Activated CD4-positive, alpha-beta T cell treated with anti-CD3 and anti-CD28 coated beads, Interleukin-2, amount 50 U/mL, for 24 hours (primary cell): Measurements from ENCODE around the gene SLIT2.

Experiments used
- DNase-seq, 2 donors: peaks; one replicate each; pipeline ENCODE4 v3.0.0-alpha.2; 2020; ENCODE audit warnings: low read depth in 1 of 2, low spot score in 1 of 2

SLIT2 gene

GRCh38 chr4:20251796-20252655, at the start of gene SLIT2:
SLIT2 (plus strand) TSS chr4:20251905; CDS start chr4:20253816, 1,911 bp downstream.
- DNase-seq = no peak

DNA sequence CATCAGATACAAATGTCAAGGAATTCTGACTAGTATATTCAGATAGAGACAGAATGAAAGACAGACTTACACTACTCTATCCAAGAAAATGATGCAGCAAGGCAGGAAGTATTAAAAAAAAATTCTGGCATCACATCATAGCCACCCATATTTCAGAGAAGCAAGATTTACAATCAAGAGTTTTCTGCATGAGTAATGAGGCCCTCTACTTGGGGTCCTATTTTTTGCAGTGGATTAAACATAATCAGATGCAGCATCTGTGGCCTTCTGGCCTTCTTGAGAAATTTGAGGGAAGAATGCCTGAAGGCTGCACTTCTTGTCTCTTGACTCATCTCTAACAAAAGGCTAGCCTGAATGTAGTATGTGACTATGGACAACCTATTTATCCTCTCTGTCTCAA, 48.2 kb upstream of the SLIT2 start:
- no peak for DNase-seq

GRCh38 chr4:20217521-20217920, 34.2 kb upstream of the SLIT2 start:
- no peak for DNase-seq

- DNase-seq = no peak
Measured at GRCh38 chr4:20217951-20218350, 33.8 kb upstream of the SLIT2 start.

GRCh38 chr4:20219521-20219920, 32.2 kb upstream of the SLIT2 start:
- no peak for DNase-seq

DNA sequence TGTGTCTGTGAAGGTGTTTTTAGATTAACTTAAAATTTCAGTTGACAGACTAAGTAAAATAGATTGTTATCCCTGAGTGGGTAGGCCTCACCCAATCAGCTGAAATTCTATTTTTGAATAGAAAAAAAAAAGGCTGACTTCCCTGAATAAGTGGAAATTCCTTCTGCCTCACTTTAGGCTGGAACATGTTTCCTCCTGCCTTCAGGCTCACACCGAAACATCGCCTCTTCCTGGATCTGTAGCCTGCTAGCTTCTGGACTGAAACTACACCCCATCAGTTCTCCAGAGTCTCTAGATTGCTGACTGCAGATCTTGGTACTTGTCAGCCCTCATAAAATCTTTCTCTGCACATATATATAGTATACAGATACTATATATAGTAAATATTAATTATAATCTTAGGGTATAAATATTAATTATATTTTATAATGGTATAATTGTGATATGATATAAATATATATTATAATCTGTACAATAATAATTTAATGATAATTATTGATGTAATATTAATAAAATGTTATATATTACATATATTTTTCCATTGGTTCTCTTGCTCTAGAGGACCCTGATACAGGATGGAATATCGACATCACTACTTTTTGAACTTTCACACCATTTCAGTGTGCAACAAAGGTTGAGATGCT, 13.7 kb upstream of the SLIT2 start:
- DNase-seq = no peak

- DNase-seq = no peak
Measured at GRCh38 chr4:20248155-20248558, 3.5 kb upstream of the SLIT2 start.

DNA sequence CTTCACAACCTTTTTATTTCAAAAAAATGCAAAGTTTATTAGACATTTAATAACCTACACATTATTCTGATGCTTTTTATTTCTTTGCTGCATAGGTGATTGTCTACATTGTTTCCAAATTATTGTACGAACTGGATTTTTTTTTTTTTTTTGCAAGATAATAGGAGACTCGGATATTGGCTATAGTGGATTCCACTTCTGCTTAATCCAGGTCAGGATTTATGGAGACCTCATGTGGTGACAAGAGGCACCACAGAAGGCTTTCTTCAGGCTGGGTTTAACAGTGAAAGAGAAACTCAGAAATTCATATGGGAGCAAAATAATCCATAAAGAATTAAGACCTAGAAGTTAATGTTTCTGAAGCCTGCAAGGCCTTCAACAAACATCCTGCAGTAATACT, 2.4 kb upstream of the SLIT2 start:
- DNase-seq = no peak

GRCh38 chr4:20251031-20251795, 492 bp upstream of the SLIT2 start:
- no peak for DNase-seq

- DNase-seq = no peak
Measured at GRCh38 chr4:20252656-20253282, 1.1 kb downstream of the SLIT2 start.

GRCh38 chr4:20253283-20253734, 1.6 kb downstream of the SLIT2 start:
- DNase-seq = no peak

- DNase-seq = no peak
Measured at GRCh38 chr4:20253735-20254409, 2.2 kb downstream of the SLIT2 start.

- no peak for DNase-seq
Measured at GRCh38 chr4:20254511-20255250, 3.0 kb downstream of the SLIT2 start.

GRCh38 chr4:20255251-20255586, 3.5 kb downstream of the SLIT2 start:
- no peak for DNase-seq

GRCh38 chr4:20255823-20256222, 4.1 kb downstream of the SLIT2 start:
- no peak for DNase-seq

DNA sequence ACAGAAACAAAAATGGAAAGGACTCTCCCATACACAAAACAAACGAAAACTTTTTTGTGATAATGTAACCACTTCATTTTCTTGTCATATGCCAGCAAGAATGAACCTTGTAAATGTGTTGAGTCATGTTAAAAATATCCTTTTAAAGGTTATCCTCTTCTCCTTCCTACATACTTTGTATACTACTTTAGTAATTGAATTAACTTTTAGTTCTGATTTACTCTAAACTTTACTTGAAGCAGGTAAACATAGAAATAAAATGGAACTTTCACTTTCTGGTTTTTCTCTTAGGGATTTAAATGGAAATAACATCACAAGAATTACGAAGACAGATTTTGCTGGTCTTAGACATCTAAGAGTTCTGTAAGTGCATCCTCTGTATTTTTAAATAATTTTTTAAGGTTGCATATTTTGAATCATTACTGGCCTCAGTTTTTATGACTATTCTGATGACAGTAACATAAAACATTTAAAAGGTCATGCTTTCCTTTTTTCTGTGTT, 4.7 kb downstream of the SLIT2 start:
- DNase-seq = no peak

GRCh38 chr4:20259707-20260106, 8.0 kb downstream of the SLIT2 start:
- DNase-seq = no peak

DNA sequence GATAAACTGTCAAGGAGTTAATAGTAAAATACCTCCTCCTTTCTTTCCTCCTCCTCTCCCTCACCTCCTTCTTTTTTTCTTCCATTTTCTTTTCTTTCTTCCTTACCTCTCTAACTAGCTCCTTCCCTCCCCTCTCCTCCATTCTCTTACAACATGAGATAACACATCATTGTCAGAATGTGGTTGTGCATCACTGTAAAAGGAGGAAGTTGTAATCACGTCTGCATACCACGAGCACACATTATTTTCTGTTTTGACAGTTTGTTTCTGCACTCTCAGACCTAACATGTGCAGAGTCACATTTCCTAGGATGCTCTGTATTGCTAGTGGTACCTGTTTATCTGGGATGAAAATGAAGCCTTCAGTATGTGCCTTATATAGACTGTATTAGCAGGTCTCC, 9.1 kb downstream of the SLIT2 start:
- DNase-seq = no peak

- DNase-seq = no peak
Measured at GRCh38 chr4:20262221-20262620, 10.5 kb downstream of the SLIT2 start.

DNA sequence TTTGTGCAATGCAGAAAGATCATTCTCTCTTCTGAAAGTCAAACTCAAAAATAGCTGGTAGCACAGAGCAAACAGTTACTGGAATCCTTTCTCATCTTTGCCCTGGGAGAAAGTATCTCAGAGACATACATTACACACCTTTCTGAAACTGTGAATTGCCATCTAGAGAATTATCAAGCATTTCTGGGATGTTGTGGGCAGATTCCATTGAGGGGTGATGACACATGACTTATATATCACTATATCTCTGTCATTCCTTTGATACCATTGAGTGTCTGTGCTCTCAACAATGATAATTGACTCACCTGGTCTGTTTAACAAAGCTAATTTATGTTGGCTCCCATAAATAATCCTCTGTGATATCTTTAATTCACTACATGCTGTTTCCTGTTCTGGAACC, 13.0 kb downstream of the SLIT2 start:
- no peak for DNase-seq
